ENCODE data around the gene PDE4D.
"Not testable (repeated sequence)": the region's sequence is repeated elsewhere in the genome, so short reads cannot be mapped to it uniquely, and the experiment has no call there.

DNA sequence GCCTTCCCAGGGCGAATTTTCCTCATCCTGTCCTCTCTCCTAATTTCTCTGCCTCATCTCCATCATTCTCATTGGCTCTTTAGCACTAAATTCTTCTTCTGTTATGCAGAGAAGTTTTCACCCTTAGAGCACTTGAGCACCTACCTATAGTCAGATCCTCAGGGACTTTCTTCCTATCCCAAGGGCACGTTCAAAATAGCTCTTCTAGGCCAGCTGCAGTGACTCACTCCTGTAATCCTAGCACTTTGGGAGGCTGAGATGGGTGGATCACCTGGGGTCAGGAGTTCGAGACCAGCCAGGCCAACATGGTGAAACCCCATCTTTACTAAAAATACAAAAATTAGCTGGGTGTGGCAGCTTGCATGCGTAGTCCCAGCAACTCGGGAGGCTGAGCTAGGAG is 320.0 kb downstream of the PDE4D start:
- TF ChIP-seq, protein P1, sequence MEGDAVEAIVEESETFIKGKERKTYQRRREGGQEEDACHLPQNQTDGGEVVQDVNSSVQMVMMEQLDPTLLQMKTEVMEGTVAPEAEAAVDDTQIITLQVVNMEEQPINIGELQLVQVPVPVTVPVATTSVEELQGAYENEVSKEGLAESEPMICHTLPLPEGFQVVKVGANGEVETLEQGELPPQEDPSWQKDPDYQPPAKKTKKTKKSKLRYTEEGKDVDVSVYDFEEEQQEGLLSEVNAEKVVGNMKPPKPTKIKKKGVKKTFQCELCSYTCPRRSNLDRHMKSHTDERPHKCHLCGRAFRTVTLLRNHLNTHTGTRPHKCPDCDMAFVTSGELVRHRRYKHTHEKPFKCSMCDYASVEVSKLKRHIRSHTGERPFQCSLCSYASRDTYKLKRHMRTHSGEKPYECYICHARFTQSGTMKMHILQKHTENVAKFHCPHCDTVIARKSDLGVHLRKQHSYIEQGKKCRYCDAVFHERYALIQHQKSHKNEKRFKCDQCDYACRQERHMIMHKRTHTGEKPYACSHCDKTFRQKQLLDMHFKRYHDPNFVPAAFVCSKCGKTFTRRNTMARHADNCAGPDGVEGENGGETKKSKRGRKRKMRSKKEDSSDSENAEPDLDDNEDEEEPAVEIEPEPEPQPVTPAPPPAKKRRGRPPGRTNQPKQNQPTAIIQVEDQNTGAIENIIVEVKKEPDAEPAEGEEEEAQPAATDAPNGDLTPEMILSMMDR (conservative IDR thresholded peaks at IDR 0.05; ENCODE audit: low read depth, low read length): not testable (repeated sequence)
- TF ChIP-seq EZH2 (IDR thresholded peaks at IDR 0.05; ENCODE audit: borderline replicate concordance, low read depth, low read length, poor library complexity, severe bottlenecking): not testable (repeated sequence)
